IMR-90 (cell line): ENCODE results near the gene NEGR1. TPM values are rescaled to one million over a fixed set of nuclear protein-coding genes. Genes with fewer than 3 reads are reported as not detected.

Experiments
- ATAC-seq: fragments of 200-7000 bp; cut with Tn5 transposase; 2 replicates; pipeline ENCODE4 v1.9.1; 2020; ENCODE audit warnings: low read depth, mild to moderate bottlenecking, moderate library complexity
- BruUV-seq: library from RNA; stranded (reverse); fragments of 400-500 nt; replicated peaks from 2 replicates; lab custom pipeline; 2021; lab: Mats Ljungman, UMichigan
- CTCF ChIA-PET: fragments of 300-600 bp; formaldehyde crosslinking; extraction: SDS; loops from one replicate; lab custom pipeline; 2021; ENCODE audit warnings: antibody characterized with exemption; lab: Yijun Ruan, JAX
- POLR2A ChIA-PET: fragments of 300-600 bp; sonication (Branson Sonifier 250); formaldehyde crosslinking; loops from one replicate; lab custom pipeline; 2022; ENCODE audit warnings: antibody characterized with exemption; ENCODE audit not compliant: unreplicated experiment; lab: Charles Lee
- DNase-seq: peaks from one replicate; pipeline ENCODE4 v3.0.0; 2013
- H2AFZ ChIP-seq: replicated peaks from 2 replicates; pipeline ENCODE3; 2013; ENCODE audit warnings: low read length, mild to moderate bottlenecking; ENCODE audit not compliant: poor library complexity
- H2AK5ac ChIP-seq: 2 replicates; pipeline ENCODE4 v1.6.1; 2013; ENCODE audit warnings: low read depth, low read length, inconsistent platforms
- H2AK9ac ChIP-seq: replicated peaks from 2 replicates; pipeline ENCODE3; 2013; ENCODE audit warnings: mild to moderate bottlenecking, low read depth, low read length, moderate library complexity; ENCODE audit not compliant: poor library complexity
- H2BK120ac ChIP-seq: 2 replicates; pipeline ENCODE4 v1.6.1; 2013; ENCODE audit warnings: low read depth, low read length, inconsistent platforms
- H2BK15ac ChIP-seq: 3 replicates; pipeline ENCODE4 v1.6.1; 2013; ENCODE audit warnings: low read depth, low read length, inconsistent platforms
- H2BK20ac ChIP-seq: 2 replicates; pipeline ENCODE4 v1.6.1; 2013; ENCODE audit warnings: low read depth, mild to moderate bottlenecking, inconsistent platforms, low read length, moderate library complexity
- H2BK5ac ChIP-seq: 2 replicates; pipeline ENCODE4 v1.6.1; 2013; ENCODE audit warnings: mild to moderate bottlenecking, low read depth, low read length, inconsistent platforms; ENCODE audit not compliant: poor library complexity, severe bottlenecking
- H3K14ac ChIP-seq: replicated peaks from 2 replicates; pipeline ENCODE4 v1.6.1; 2013; ENCODE audit warnings: low read depth, low read length, inconsistent platforms
- H3K18ac ChIP-seq: 2 replicates; pipeline ENCODE4 v1.6.1; 2013; ENCODE audit warnings: low read depth, low read length, control low read depth
- H3K23ac ChIP-seq: 2 replicates; pipeline ENCODE4 v1.6.1; 2013; ENCODE audit warnings: low read depth, low read length, inconsistent platforms
- H3K27ac ChIP-seq: 2 replicates; pipeline ENCODE4 v1.5.1; 2013; ENCODE audit warnings: mild to moderate bottlenecking, control low read depth, low read length; ENCODE audit not compliant: insufficient read depth
- H3K27me3 ChIP-seq: 2 replicates; pipeline ENCODE4 v1.6.1; 2013; ENCODE audit warnings: low read length; ENCODE audit not compliant: control insufficient read depth, insufficient read depth
- H3K36me3 ChIP-seq: 2 replicates; pipeline ENCODE4 v1.6.1; 2013; ENCODE audit warnings: low read length, mixed read lengths; ENCODE audit not compliant: control insufficient read depth, insufficient read depth
- H3K4ac ChIP-seq: 2 replicates; pipeline ENCODE4 v1.6.1; 2013; ENCODE audit warnings: low read depth, low read length, inconsistent platforms
- H3K4me1 ChIP-seq: 2 replicates; pipeline ENCODE4 v1.6.1; 2013; ENCODE audit warnings: low read length, mixed read lengths; ENCODE audit not compliant: control insufficient read depth, insufficient read depth
- H3K4me2 ChIP-seq: 2 replicates; pipeline ENCODE4 v1.6.1; 2013; ENCODE audit warnings: low read depth, mild to moderate bottlenecking, control low read depth, low read length, moderate library complexity
- H3K4me3 ChIP-seq: 2 replicates; pipeline ENCODE4 v1.5.1; 2013; ENCODE audit warnings: low read depth, mild to moderate bottlenecking, control low read depth, low read length, moderate library complexity; ENCODE audit not compliant: insufficient read depth
- H3K56ac ChIP-seq: 2 replicates; pipeline ENCODE4 v1.6.1; 2013; ENCODE audit warnings: low read length, inconsistent platforms; ENCODE audit not compliant: insufficient read depth; ENCODE audit errors: extremely low read depth
- H3K79me1 ChIP-seq, 2 experiments: 2 replicates each; pipeline ENCODE4 v1.6.1; 2013; ENCODE audit warnings: low read length in 2 of 2, inconsistent platforms in 1 of 2, low read depth in 1 of 2
- H3K9ac ChIP-seq: 2 replicates; pipeline ENCODE4 v1.6.1; 2013; ENCODE audit warnings: low read depth, low read length, control low read depth
- H3K9me1 ChIP-seq: 2 replicates; pipeline ENCODE4 v1.6.1; 2013; ENCODE audit warnings: low read length, inconsistent platforms; ENCODE audit not compliant: insufficient read depth
- H3K9me3 ChIP-seq: 2 replicates; pipeline ENCODE4 v1.6.1; 2013; ENCODE audit warnings: low read length; ENCODE audit not compliant: control insufficient read depth, insufficient read depth
- H4K20me1 ChIP-seq: 2 replicates; pipeline ENCODE4 v1.6.1; 2013; ENCODE audit warnings: low read length, inconsistent platforms; ENCODE audit not compliant: insufficient read depth
- H4K5ac ChIP-seq: 2 replicates; pipeline ENCODE4 v1.6.1; 2013; ENCODE audit warnings: mild to moderate bottlenecking, low read depth, low read length, control low read depth
- H4K8ac ChIP-seq, 2 experiments: 2 replicates each; pipeline ENCODE4 v1.6.1; 2013; ENCODE audit warnings: low read depth in 2 of 2, low read length in 2 of 2, control low read depth in 1 of 2, inconsistent platforms in 1 of 2
- H4K91ac ChIP-seq: 2 replicates; pipeline ENCODE4 v1.6.1; 2013; ENCODE audit warnings: low read depth, low read length, inconsistent platforms; ENCODE audit not compliant: insufficient read depth
- BHLHE40 ChIP-seq: fragments of 150-350 bp; IDR thresholded peaks from 2 replicates; pipeline ENCODE4 v1.6.1; 2016; ENCODE audit warnings: mild to moderate bottlenecking, low read depth, low read length
- CEBPB ChIP-seq: IDR thresholded peaks from 2 replicates; pipeline ENCODE4 v1.6.1; 2012; ENCODE audit warnings: low read depth, low read length, improper control_type of control experiment
- CHD1 ChIP-seq: IDR thresholded peaks from 2 replicates; pipeline ENCODE4 v1.6.1; 2012; ENCODE audit warnings: low read depth, low read length, improper control_type of control experiment
- FOS ChIP-seq: fragments of 150-350 bp; IDR thresholded peaks from 2 replicates; pipeline ENCODE4 v1.6.1; 2016; ENCODE audit warnings: low read depth, low read length
- MAFK ChIP-seq: IDR thresholded peaks from 2 replicates; pipeline ENCODE4 v1.6.1; 2012; ENCODE audit warnings: low read depth, low read length, improper control_type of control experiment
- MAZ ChIP-seq: IDR thresholded peaks from 2 replicates; pipeline ENCODE4 v1.6.1; 2012; ENCODE audit warnings: low read depth, mild to moderate bottlenecking, low read length, improper control_type of control experiment, moderate library complexity, borderline replicate concordance
- MXI1 ChIP-seq: IDR thresholded peaks from 2 replicates; pipeline ENCODE4 v1.6.1; 2012; ENCODE audit warnings: low read depth, mild to moderate bottlenecking, low read length, moderate library complexity, borderline replicate concordance
- NFE2L2 ChIP-seq: fragments of 150-350 bp; IDR thresholded peaks from 2 replicates; pipeline ENCODE4 v1.6.1; 2016; ENCODE audit warnings: low read depth, mild to moderate bottlenecking, low read length
- POLR2A ChIP-seq: IDR thresholded peaks from 2 replicates; pipeline ENCODE4 v1.6.1; 2012; ENCODE audit warnings: mild to moderate bottlenecking, low read depth, low read length
- RAD21 ChIP-seq: IDR thresholded peaks from 2 replicates; pipeline ENCODE4 v1.6.1; 2012; ENCODE audit warnings: low read length, improper control_type of control experiment
- RCOR1 ChIP-seq: IDR thresholded peaks from 2 replicates; pipeline ENCODE4 v1.6.1; 2012; ENCODE audit warnings: mild to moderate bottlenecking, low read length, improper control_type of control experiment; ENCODE audit not compliant: insufficient replicate concordance
- RFX5 ChIP-seq: IDR thresholded peaks from 2 replicates; pipeline ENCODE4 v1.8.0; 2012; ENCODE audit warnings: low read depth, mild to moderate bottlenecking, low read length, moderate library complexity
- SMC3 ChIP-seq: fragments of 150-350 bp; IDR thresholded peaks from 2 replicates; pipeline ENCODE4 v1.6.1; 2016; ENCODE audit warnings: low read depth, mild to moderate bottlenecking, antibody characterized with exemption, low read length, moderate library complexity
- WGBS, 2 experiments: methylation state at CpG; one replicate each; pipeline versions ENCODE4 v1.1.5 to v1.1.7; 2013; ENCODE audit warnings: missing lambda C conversion rate in 2 of 2; ENCODE audit not compliant: insufficient read length in 1 of 2; ENCODE audit errors: extremely low coverage in 2 of 2; 5-methylcytosine and 5-hydroxymethylcytosine counted together
- dilution Hi-C: fragments of 300-500 bp; cut with HindIII; formaldehyde crosslinking; loops from one replicate; pipeline ENCODE4 v1.14.3; 2018; ENCODE audit warnings: low sequenced_read_pairs; ENCODE audit not compliant: unreplicated experiment
- in situ Hi-C: fragments of 300-500 bp; cut with MboI; formaldehyde crosslinking; loops from 3 replicates; pipeline ENCODE4 v1.14.3; 2019; ENCODE audit warnings: low sequenced_read_pairs, inconsistent platforms, mixed read lengths
- intact Hi-C: fragments of 100-400 bp; cut with micrococcal nuclease; formaldehyde crosslinking; loops from 2 replicates; pipeline ENCODE4 v1.10.0; 2022
- polyA plus RNA-seq, 3 experiments: library from polyadenylated mRNA; depleted of rRNA; stranded (reverse); fragments of >200 nt; gene quantifications; 2 replicates each; pipeline ENCODE4 v1.2.3, GENCODE V29; 2012; ENCODE audit warnings: low replicate concordance in 1 of 3
- total RNA-seq: library from RNA; depleted of rRNA; stranded (reverse); fragments of >200 nt; gene quantifications from 2 replicates; pipeline ENCODE4 v1.2.3, GENCODE V29; 2012
- TF ChIP-seq, protein P1 (sequence below): fragments of 150-350 bp; IDR thresholded peaks from 2 replicates; pipeline ENCODE4 v1.6.1; 2017; ENCODE audit warnings: mild to moderate bottlenecking, antibody characterized with exemption, low read length, low read depth
- TF ChIP-seq, protein P2 (sequence below): conservative IDR thresholded peaks from 2 replicates; pipeline ENCODE4 v1.5.1; 2012; ENCODE audit warnings: mild to moderate bottlenecking, low read depth, low read length, improper control_type of control experiment
- TF ChIP-seq, protein P3 (sequence below): fragments of 150-350 bp; IDR thresholded peaks from 2 replicates; pipeline ENCODE4 v1.6.1; 2016; ENCODE audit warnings: low read depth, mild to moderate bottlenecking, low read length, moderate library complexity, borderline replicate concordance

NEGR1 gene
- total and polyA plus RNA-seq, 2 of the 4 experiments (the other 2 are of a cell fraction): 5.1 to 9.1 TPM

DNA sequence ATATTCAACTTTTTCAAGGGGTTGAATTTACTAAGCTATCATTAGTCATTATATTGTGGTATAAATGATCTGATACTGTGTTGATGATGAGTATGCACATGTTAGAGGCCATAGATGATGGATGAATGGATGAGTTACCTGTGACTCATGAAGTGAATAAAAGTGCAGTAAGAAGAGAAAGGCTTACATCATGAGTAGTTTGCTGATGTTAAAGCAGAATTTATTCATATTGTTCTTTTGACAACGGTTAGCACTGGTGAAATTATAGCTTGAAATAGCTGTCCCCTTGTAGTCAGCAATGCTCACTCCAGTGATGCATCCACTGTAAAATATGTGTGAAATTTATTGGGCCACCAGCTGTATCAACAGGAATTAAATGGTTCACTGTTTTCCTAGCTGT lies 660.6 kb downstream of the NEGR1 start:
- Histone ChIP-seq H3K36me3 (no peaks in the 10 kb centered on the region), H2BK15ac (no peak overlapping the region), H3K79me1 (no peaks in the 10 kb centered on the region), H4K5ac (no peak overlapping the region), H3K23ac (no peak overlapping the region), H3K18ac (no peak overlapping the region), H2BK20ac (no peak overlapping the region), H3K4me2 (peak overlapping the region; percentile 35; the same call in 1 of the 2 replicates), H3K27ac (no peak overlapping the region), H2AFZ (no peak overlapping the region), H2AK9ac (no peak overlapping the region), H3K9me1 (no peaks in the 10 kb centered on the region), H3K9ac (no peak overlapping the region), H3K4me1 (no peaks in the 10 kb centered on the region), H2BK5ac (peak overlapping the region; percentile 26), H4K91ac (no peak overlapping the region), H3K14ac (no peak overlapping the region), H3K9me3 (no peaks in the 10 kb centered on the region), H4K20me1 (no peaks in the 10 kb centered on the region), H3K4ac (no peak overlapping the region), H2AK5ac (no peak overlapping the region), H4K8ac (no peak overlapping the region), H2BK120ac (no peak overlapping the region), H3K56ac (no peak overlapping the region), H3K4me3 (no peak overlapping the region), H3K27me3 (no peaks in the 10 kb centered on the region)
- POLR2A ChIA-PET: no interaction called here
- DNase-seq (peak; percentile 90), ATAC-seq (peak; percentile 72)
- WGBS, 2 experiments: no CpG with 5 or more reads among the region's 1 CpG
- TF ChIP-seq CEBPB: no peak
- TF ChIP-seq, protein P1, sequence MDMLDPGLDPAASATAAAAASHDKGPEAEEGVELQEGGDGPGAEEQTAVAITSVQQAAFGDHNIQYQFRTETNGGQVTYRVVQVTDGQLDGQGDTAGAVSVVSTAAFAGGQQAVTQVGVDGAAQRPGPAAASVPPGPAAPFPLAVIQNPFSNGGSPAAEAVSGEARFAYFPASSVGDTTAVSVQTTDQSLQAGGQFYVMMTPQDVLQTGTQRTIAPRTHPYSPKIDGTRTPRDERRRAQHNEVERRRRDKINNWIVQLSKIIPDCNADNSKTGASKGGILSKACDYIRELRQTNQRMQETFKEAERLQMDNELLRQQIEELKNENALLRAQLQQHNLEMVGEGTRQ: no peak
- no peak for TF ChIP-seq CHD1
- no peak for TF ChIP-seq RAD21
- TF ChIP-seq POLR2A: no peak
- no peak for TF ChIP-seq SMC3
- no peak for TF ChIP-seq RFX5
- TF ChIP-seq, protein P2, sequence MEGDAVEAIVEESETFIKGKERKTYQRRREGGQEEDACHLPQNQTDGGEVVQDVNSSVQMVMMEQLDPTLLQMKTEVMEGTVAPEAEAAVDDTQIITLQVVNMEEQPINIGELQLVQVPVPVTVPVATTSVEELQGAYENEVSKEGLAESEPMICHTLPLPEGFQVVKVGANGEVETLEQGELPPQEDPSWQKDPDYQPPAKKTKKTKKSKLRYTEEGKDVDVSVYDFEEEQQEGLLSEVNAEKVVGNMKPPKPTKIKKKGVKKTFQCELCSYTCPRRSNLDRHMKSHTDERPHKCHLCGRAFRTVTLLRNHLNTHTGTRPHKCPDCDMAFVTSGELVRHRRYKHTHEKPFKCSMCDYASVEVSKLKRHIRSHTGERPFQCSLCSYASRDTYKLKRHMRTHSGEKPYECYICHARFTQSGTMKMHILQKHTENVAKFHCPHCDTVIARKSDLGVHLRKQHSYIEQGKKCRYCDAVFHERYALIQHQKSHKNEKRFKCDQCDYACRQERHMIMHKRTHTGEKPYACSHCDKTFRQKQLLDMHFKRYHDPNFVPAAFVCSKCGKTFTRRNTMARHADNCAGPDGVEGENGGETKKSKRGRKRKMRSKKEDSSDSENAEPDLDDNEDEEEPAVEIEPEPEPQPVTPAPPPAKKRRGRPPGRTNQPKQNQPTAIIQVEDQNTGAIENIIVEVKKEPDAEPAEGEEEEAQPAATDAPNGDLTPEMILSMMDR: no peak
- TF ChIP-seq RCOR1: no peak
- no peak for TF ChIP-seq MXI1
- no peak for TF ChIP-seq MAZ
- peak; percentile 73 for TF ChIP-seq FOS
- TF ChIP-seq, protein P3, sequence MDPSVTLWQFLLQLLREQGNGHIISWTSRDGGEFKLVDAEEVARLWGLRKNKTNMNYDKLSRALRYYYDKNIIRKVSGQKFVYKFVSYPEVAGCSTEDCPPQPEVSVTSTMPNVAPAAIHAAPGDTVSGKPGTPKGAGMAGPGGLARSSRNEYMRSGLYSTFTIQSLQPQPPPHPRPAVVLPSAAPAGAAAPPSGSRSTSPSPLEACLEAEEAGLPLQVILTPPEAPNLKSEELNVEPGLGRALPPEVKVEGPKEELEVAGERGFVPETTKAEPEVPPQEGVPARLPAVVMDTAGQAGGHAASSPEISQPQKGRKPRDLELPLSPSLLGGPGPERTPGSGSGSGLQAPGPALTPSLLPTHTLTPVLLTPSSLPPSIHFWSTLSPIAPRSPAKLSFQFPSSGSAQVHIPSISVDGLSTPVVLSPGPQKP: no peak
- peak; percentile 68 for TF ChIP-seq BHLHE40
- TF ChIP-seq MAFK: peak; percentile 58
- no peak for TF ChIP-seq NFE2L2
- dilution Hi-C loops: no loop called here
- in situ Hi-C loops: no loop called here
- CTCF ChIA-PET: interaction anchor here (1.0 kb wide), 1 partner anchor 32 kb away, joined by 3 read pairs; no protein-coding TSS in a partner anchor
- no TSS peak for BruUV-seq
- intact Hi-C loops: no loop called here
